GM12892 (cell line): ENCODE data around the gene MAT2A.
"Not testable (repeated sequence)": the region's sequence is repeated elsewhere in the genome, so short reads cannot be mapped to it uniquely, and the experiment has no call there.

Experiments used
- DNase-seq: peaks from one replicate; pipeline ENCODE4 v3.0.0; 2011; ENCODE audit not compliant: insufficient read length
- FAIRE-seq: peaks from 2 replicates; lab custom pipeline; 2011; peaks lifted over from hg19 to GRCh38; lab: Jason Lieb, UNC
- POLR2A ChIP-seq: IDR thresholded peaks from 2 replicates; pipeline ENCODE4 v1.6.1; 2011; ENCODE audit warnings: low read depth, low read length, control low read depth
- POLR2AphosphoS5 ChIP-seq: IDR thresholded peaks from 2 replicates; pipeline ENCODE4 v1.6.1; 2011; ENCODE audit warnings: low read depth, low read length, control low read depth
- TAF1 ChIP-seq: IDR thresholded peaks from 2 replicates; pipeline ENCODE4 v1.6.1; 2011; ENCODE audit warnings: low read depth, mild to moderate bottlenecking, control low read depth, low read length, borderline replicate concordance

The MAT2A gene

GRCh38 chr2:85541753-85542457 lies 2.9 kb downstream of the MAT2A start:
- no peak for TF ChIP-seq TAF1
- TF ChIP-seq POLR2AphosphoS5, result peak; percentile 72; the same call in 1 of the 2 replicates
- peak; percentile 5; the same call in 1 of the 2 replicates for TF ChIP-seq POLR2A
- no peak for FAIRE-seq
- DNase-seq, result no peak

GRCh38 chr2:85542777-85543176 lies 3.8 kb downstream of the MAT2A start:
- FAIRE-seq, result no peak
- no peak for DNase-seq
- TF ChIP-seq POLR2AphosphoS5, result no peak
- TF ChIP-seq POLR2A, result no peak
- no peak for TF ChIP-seq TAF1

- FAIRE-seq, DNase-seq: not testable (repeated sequence)
- peak; percentile 33; the same call in 1 of the 2 replicates for TF ChIP-seq POLR2A
Measured at GRCh38 chr2:85544254-85544691, 5.3 kb downstream of the MAT2A start.

DNA sequence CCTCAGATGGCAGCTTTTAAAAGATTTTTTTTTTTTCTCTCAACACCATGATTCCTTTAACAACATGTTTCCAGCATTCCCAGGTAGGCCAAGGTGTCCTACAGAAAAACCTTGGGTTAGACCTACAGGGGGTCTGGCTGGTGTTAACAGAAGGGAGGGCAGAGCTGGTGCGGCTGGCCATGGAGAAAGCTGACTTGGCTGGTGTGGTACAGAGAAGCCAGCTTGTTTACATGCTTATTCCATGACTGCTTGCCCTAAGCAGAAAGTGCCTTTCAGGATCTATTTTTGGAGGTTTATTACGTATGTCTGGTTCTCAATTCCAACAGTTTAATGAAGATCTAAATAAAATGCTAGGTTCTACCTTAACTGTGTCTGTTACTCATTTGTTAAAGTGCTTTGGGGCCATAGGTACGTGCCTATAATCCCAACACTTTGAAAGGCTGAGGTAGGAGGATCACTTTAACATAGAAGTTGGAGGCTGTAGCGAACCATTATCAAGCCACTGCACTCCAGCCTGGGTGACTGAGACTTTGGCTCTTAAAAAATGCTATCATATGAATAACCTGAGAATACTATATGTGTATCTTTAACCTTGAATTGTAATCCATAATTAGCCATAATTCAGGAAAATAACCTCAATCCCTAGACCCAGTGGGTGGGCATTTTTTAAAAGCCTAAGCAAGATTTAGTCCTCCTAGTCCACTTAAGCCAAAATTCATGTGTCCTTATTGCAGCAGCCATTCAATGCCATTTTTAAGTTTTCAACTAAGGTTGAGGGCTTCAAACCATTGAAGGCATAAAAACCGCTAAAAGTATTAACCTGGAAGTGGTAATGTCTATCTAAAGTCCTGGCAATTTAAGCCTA lies 6.2 kb downstream of the MAT2A start:
- DNase-seq, FAIRE-seq: not testable (repeated sequence)

GRCh38 chr2:85545780-85546240 lies 6.8 kb downstream of the MAT2A start:
- TF ChIP-seq POLR2AphosphoS5 (peak; percentile 79; the same call in 1 of the 2 replicates), POLR2A (no peak)
- DNase-seq (no peak), FAIRE-seq (no peak)

GRCh38 chr2:85547089-85547858 lies 8.3 kb downstream of the MAT2A start:
- FAIRE-seq (no peak), DNase-seq (no peak)
- TF ChIP-seq POLR2AphosphoS5 (no peak), TAF1 (no peak), POLR2A (no peak; the same call in 1 of the 2 replicates)

GRCh38 chr2:85547859-85548607 lies 9.1 kb downstream of the MAT2A start:
- no peak for DNase-seq

DNA sequence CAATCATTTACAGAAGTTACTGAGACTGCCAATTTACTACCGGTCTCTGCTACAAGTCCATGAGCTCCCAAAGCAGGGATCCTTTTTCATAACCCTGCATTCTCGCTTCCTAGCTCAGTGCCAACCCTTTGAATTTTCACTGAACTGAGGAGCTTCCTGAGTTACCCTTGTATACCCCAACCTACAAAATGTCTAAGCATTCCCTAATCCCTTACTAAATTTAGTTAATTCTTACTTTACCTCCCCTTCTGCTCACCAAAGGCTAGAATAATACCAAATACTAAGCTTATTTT lies 9.6 kb downstream of the MAT2A start:
- no peak for TF ChIP-seq POLR2AphosphoS5
- TF ChIP-seq POLR2A, result no peak
- no peak for TF ChIP-seq TAF1
- DNase-seq, result no peak
- FAIRE-seq, result no peak

More at GRCh38 chr2:85547859-85548607, 9.1 kb downstream of the MAT2A start:
- no peak for FAIRE-seq
- TF ChIP-seq POLR2AphosphoS5 (no peak), POLR2A (no peak), TAF1 (no peak)

GRCh38 chr2:85549095-85549494 lies 10.1 kb downstream of the MAT2A start:
- no peak for DNase-seq
- TF ChIP-seq POLR2A, result no peak
- no peak for TF ChIP-seq POLR2AphosphoS5
- no peak for TF ChIP-seq TAF1
- no peak for FAIRE-seq

DNA sequence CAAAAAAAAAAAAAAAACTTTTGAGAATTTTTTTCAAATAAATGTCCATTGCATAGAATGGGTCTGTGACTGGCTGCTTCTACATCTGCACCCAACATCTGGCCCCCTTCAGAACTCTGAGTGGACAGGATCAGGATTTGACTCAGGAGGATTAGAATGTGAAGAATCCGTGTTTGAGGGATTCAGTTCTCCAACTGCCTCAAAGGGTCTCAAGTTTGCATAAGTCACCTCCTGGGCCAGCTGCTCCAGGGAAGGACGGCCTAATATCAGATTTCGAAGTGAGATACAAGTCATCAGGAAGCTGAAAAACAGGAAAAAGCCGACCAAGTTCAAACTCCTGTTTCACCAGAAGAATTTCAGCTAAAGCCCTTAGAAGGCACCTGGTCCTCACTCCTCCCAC lies 10.9 kb downstream of the MAT2A start:
- TF ChIP-seq TAF1 (no peak), POLR2A (no peak), POLR2AphosphoS5 (no peak)
- no peak for FAIRE-seq
- no peak for DNase-seq

- FAIRE-seq (no peak), DNase-seq (no peak)
- TF ChIP-seq POLR2AphosphoS5 (no peak), POLR2A (no peak)
Measured at GRCh38 chr2:85550486-85550885, 11.5 kb downstream of the MAT2A start.
